ENCODE results near the gene CACNA1S.

DNA sequence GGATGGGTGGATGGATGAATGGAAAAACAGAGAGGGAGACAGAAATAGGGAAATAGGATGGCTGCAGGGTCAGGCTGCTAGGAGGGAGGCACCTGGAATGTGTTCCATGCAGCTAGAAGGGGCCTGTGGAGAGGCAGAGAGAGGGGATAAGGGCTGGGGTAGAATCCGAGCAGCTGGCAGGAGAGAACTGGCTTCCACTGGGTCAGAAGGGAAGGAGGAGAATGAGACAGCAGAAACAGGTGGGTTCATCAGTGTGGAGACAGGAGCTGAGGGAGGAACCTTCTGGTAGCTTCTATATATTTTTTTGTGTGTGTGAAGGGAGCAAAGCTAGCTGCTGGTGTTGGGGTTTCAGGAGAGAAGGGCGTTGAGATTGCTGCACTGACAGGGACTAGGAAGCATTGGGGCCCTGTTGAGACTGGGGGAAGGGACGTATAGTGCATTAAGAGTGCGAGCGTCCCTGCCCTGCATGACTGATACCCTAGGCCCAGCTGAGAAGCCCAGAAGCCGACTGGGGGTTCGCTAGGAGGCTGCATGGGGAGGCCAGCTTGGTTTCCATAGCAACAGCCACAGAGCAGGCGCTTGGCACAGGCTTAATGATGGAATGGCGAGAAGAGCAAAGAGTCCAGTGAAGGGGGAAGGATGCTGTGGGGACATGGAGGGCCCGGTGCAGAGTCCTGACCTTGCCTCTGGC is 73.9 kb downstream of the CACNA1S start:
- no peak for TF ChIP-seq POLR2A (IDR thresholded peaks at IDR 0.05)
- TF ChIP-seq, protein P1, sequence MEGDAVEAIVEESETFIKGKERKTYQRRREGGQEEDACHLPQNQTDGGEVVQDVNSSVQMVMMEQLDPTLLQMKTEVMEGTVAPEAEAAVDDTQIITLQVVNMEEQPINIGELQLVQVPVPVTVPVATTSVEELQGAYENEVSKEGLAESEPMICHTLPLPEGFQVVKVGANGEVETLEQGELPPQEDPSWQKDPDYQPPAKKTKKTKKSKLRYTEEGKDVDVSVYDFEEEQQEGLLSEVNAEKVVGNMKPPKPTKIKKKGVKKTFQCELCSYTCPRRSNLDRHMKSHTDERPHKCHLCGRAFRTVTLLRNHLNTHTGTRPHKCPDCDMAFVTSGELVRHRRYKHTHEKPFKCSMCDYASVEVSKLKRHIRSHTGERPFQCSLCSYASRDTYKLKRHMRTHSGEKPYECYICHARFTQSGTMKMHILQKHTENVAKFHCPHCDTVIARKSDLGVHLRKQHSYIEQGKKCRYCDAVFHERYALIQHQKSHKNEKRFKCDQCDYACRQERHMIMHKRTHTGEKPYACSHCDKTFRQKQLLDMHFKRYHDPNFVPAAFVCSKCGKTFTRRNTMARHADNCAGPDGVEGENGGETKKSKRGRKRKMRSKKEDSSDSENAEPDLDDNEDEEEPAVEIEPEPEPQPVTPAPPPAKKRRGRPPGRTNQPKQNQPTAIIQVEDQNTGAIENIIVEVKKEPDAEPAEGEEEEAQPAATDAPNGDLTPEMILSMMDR (IDR thresholded peaks at IDR 0.05 in 8 of 11, conservative IDR thresholded peaks at IDR 0.05 in 3 of 11) = no peak
